Measurements from ENCODE around the gene FKBP10.
"Not testable (repeated sequence)": the region's sequence is repeated elsewhere in the genome, so short reads cannot be mapped to it uniquely, and the experiment has no call there.

The FKBP10 gene

DNA sequence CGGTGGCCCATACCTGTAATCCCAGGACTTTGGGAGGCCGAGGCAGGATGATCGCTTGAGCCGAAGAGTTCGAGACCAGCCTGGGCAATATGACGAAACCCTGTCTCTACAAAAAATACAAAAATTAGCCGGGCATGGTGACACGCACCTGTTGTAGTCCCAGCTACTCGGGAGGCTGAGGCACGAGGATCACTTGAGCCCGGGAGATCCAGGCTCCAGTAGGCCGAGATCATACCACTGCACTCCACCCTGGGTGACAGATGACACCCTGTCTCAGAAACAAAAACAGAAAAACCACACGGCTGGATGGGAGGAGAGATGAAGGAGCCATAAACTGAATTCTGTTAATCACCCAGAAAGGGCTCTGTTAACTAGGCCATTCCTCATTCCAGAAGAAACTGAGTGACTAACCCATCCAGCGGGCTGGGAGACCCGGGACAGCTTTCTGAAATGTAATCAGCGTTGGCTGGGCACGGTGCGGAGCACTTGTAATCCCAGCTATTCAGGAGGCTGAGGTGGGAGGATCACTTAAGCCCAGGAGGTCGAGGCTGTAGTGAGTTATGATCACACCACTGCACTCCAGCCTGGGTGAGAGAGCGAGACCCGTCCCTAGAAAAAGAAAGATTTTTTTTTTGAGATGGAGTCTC is 23.9 kb downstream of the FKBP10 start:
- TF ChIP-seq, protein P1, sequence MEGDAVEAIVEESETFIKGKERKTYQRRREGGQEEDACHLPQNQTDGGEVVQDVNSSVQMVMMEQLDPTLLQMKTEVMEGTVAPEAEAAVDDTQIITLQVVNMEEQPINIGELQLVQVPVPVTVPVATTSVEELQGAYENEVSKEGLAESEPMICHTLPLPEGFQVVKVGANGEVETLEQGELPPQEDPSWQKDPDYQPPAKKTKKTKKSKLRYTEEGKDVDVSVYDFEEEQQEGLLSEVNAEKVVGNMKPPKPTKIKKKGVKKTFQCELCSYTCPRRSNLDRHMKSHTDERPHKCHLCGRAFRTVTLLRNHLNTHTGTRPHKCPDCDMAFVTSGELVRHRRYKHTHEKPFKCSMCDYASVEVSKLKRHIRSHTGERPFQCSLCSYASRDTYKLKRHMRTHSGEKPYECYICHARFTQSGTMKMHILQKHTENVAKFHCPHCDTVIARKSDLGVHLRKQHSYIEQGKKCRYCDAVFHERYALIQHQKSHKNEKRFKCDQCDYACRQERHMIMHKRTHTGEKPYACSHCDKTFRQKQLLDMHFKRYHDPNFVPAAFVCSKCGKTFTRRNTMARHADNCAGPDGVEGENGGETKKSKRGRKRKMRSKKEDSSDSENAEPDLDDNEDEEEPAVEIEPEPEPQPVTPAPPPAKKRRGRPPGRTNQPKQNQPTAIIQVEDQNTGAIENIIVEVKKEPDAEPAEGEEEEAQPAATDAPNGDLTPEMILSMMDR (IDR thresholded peaks at IDR 0.05; ENCODE audit: insufficient read depth, low read length): no peak
- TF ChIP-seq POLR2AphosphoS5 (IDR thresholded peaks at IDR 0.05; ENCODE audit: low read depth) (no peak), GABPA (IDR thresholded peaks at IDR 0.05; ENCODE audit: low read depth) (no peak), SPI1 (IDR thresholded peaks at IDR 0.05; ENCODE audit: borderline replicate concordance, low read depth) (no peak)
- TF ChIP-seq, protein P2, sequence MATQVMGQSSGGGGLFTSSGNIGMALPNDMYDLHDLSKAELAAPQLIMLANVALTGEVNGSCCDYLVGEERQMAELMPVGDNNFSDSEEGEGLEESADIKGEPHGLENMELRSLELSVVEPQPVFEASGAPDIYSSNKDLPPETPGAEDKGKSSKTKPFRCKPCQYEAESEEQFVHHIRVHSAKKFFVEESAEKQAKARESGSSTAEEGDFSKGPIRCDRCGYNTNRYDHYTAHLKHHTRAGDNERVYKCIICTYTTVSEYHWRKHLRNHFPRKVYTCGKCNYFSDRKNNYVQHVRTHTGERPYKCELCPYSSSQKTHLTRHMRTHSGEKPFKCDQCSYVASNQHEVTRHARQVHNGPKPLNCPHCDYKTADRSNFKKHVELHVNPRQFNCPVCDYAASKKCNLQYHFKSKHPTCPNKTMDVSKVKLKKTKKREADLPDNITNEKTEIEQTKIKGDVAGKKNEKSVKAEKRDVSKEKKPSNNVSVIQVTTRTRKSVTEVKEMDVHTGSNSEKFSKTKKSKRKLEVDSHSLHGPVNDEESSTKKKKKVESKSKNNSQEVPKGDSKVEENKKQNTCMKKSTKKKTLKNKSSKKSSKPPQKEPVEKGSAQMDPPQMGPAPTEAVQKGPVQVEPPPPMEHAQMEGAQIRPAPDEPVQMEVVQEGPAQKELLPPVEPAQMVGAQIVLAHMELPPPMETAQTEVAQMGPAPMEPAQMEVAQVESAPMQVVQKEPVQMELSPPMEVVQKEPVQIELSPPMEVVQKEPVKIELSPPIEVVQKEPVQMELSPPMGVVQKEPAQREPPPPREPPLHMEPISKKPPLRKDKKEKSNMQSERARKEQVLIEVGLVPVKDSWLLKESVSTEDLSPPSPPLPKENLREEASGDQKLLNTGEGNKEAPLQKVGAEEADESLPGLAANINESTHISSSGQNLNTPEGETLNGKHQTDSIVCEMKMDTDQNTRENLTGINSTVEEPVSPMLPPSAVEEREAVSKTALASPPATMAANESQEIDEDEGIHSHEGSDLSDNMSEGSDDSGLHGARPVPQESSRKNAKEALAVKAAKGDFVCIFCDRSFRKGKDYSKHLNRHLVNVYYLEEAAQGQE (IDR thresholded peaks at IDR 0.05; ENCODE audit: insufficient replicate concordance, low read depth): no peak
- Histone ChIP-seq H3K4me3 (replicated peaks; ENCODE audit: insufficient read depth, low read length) (no peak overlapping the region), H3K27ac (replicated peaks) (no peak overlapping the region), H3K27me3 (ENCODE audit: insufficient read depth, poor library complexity, severe bottlenecking) (peaks cover 29% of the 10 kb centered on the region)
- no peak for DNase-seq (ENCODE audit: low read depth in 1 of 2, low spot score in 1 of 2)

DNA sequence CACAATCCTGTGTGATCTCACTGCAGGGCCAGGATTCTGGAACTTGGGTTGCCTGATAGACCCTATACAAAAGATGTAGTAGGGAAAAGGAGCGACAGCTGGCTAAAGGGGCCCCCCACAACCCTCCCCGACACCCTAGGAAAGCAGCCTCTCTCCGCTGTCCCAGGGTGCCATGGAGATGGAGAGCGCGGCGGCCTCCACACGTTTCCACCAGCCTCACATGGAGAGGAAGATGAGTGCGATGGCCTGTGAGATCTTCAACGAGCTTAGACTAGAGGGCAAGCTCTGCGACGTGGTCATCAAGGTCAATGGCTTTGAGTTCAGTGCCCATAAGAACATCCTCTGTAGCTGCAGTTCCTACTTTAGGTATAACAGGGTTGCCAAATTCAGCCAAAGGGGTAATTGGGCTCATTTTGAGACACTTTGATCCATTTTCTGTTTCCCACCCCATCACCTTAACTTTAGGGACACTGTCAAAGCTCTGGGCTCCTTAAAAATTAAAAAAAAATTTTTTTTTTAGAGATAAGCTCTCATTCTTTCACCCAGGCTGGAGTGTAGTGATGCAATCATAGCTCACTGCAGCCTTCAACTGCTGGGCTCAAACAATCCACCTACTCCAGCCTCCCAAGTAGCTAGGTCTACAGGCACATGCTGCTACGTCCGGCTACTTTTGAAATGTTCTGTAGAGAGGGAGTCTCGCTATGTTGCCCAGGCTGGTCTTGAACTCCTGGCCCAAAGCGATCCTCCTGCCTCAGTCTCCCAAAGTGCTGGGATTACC is 25.1 kb downstream of the FKBP10 start, which contains the start of gene KLHL10:
TSS of gene KLHL10 (plus strand) at position 65 of the 778 bp plus-strand sequence. CDS start at position 173, 108 bp downstream.
- TF ChIP-seq SPI1 (IDR thresholded peaks at IDR 0.05; ENCODE audit: borderline replicate concordance, low read depth): no peak
- TF ChIP-seq, protein P2 (IDR thresholded peaks at IDR 0.05; ENCODE audit: insufficient replicate concordance, low read depth): no peak
- TF ChIP-seq, protein P1 (IDR thresholded peaks at IDR 0.05; ENCODE audit: insufficient read depth, low read length): no peak
- no peak for TF ChIP-seq GABPA (IDR thresholded peaks at IDR 0.05; ENCODE audit: low read depth)
- TF ChIP-seq POLR2AphosphoS5 (IDR thresholded peaks at IDR 0.05; ENCODE audit: low read depth): no peak
- H3K27ac ChIP-seq (replicated peaks): no peak within 1 kb of the TSS
- H3K27me3 ChIP-seq (ENCODE audit: insufficient read depth, poor library complexity, severe bottlenecking): peaks cover 29% of the 10 kb centered on the region
- H3K4me3 ChIP-seq (replicated peaks; ENCODE audit: insufficient read depth, low read length): no peak within 1 kb of the TSS
- DNase-seq (ENCODE audit: low read depth in 1 of 2, low spot score in 1 of 2): no peak

DNA sequence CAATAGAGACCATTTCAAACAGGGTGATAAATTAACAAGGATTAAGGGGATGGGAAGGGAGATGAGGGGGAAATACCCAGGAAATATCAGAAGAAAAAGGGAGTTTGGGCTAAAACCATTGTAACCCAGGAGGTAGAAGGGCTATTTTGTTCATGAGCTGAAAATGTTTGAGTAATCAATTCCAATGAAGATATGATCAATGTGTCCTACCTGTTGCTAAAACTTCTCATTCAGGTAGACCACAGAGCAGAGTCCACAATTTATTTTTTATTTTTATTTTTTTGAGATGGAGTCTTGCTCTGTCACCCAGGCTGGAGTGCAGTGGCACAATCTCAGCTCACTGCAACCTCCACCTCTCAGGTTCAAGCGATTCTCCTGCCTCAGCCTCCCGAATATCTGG is 26.6 kb downstream of the FKBP10 start:
- not testable (repeated sequence) for DNase-seq (ENCODE audit: low read depth in 1 of 2, low spot score in 1 of 2); H3K4me3 ChIP-seq (replicated peaks; ENCODE audit: insufficient read depth, low read length); H3K27ac ChIP-seq (replicated peaks)
- peaks cover 23% of the 10 kb centered on the region for H3K27me3 ChIP-seq (ENCODE audit: insufficient read depth, poor library complexity, severe bottlenecking)

DNA sequence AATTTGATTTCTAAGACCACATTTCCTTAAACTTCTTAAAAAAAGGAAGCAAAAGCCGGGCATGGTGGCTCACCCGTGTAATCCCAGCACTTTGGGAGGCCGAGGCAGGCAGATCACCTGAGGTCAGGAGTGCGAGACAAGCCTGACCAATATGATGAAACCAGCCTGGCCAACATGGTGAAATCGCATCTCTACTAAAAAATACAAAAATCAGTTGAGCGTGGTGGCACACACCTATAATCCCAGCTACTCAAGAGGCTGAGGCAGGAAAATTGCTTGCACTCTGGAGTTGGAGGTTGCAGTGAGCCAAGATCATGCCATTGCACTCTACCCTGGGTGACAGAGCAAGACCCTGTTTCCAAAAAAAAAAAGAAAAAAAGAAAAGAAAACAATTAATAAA is 28.0 kb downstream of the FKBP10 start:
- not testable (repeated sequence) for H3K27ac ChIP-seq (replicated peaks); H3K4me3 ChIP-seq (replicated peaks; ENCODE audit: insufficient read depth, low read length); DNase-seq (ENCODE audit: low read depth in 1 of 2, low spot score in 1 of 2)
- H3K27me3 ChIP-seq (ENCODE audit: insufficient read depth, poor library complexity, severe bottlenecking): peaks cover 10% of the 10 kb centered on the region
